HG02943 (cell line): ENCODE measurements around the gene FAM50A.
A peak's percentile ranks its signal among the peaks of the same experiment; 100 is the strongest.

ENCODE experiments used
- ATAC-seq: cut with Tn5 transposase; IDR thresholded peaks from one replicate; pipeline ENCODE4 v1.9.1; 2021; ENCODE audit warnings: mild to moderate bottlenecking, low read depth, moderate library complexity; ENCODE audit not compliant: unreplicated experiment

The FAM50A gene

DNA sequence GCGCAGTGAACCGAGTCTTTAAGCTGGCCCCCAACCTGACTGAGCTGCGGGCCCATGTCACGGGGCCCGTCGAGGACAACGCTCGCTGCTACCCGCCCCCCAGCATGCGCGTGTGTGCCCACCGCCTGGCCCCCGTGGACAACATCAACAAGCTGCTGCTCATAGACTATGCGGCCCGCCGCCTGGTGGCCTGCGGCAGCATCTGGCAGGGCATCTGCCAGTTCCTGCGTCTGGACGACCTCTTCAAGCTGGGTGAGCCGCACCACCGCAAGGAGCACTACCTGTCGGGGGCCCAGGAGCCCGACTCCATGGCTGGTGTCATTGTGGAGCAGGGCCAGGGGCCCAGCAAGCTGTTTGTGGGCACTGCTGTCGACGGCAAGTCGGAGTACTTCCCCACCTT, 16.4 kb downstream of the FAM50A start:
- no peak for ATAC-seq

DNA sequence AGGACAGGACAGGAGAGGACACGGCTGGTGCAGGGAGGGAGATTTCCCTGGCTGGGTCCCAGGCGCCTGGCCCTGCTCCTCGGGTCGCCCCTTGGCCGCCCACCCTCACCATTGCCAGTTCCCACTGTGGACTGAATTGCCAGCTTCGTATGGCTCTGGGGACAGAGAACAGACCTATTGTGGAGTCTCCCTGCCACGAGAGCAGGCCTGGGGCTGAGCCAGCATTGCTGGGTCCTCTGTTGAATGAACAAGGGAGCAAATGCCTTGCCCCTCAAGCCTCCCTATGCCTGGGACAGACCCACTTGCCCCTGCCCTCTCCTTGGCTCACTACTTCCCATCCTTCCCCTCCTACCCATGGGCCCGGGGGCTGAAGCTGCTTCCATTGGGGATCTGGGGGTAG, 18.5 kb downstream of the FAM50A start:
- ATAC-seq: no peak

DNA sequence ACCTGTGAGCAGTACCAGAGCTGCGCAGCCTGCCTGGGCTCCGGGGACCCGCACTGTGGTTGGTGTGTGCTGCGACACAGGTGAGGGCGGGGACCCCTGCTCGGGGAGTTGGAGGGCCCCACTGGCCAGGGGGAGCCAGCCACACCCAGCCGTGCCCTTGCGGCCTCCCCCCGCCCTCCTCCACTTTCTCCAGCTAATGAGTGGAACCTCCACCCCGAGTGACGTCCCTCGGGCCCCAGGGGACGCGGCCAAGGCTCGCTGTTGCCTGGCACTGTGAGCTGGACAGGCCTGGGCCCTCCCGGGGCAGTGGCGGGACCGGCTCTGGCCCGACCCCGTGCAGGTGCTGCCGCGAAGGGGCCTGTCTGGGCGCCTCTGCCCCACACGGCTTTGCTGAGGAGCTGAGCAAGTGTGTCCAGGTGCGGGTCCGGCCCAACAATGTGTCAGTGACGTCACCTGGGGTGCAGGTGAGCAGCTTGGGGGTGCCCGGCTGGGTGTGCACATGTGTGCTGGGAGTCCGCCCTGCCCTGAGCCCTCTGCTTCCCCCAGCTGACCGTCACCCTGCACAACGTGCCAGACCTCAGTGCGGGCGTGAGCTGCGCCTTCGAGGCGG, 19.8 kb downstream of the FAM50A start:
- no peak for ATAC-seq

- no peak for ATAC-seq
Measured at GRCh38 chrX:154464806-154465365, 20.9 kb downstream of the FAM50A start.

DNA sequence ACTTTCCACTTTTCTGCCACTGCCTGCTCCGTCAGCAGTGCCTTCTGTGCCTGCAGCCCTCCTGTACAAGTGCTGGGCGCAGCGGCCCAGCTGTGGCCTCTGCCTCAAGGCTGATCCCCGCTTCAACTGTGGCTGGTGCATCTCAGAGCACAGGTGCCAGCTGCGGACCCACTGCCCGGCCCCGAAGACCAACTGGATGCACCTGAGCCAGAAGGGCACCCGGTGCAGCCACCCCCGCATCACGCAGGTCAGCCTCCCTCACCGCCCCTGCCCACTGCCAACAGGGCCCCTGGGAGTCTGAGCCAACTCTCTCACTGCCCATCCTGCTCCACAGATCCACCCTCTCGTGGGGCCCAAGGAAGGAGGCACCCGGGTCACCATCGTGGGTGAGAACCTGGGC, 21.7 kb downstream of the FAM50A start:
- ATAC-seq: no peak

DNA sequence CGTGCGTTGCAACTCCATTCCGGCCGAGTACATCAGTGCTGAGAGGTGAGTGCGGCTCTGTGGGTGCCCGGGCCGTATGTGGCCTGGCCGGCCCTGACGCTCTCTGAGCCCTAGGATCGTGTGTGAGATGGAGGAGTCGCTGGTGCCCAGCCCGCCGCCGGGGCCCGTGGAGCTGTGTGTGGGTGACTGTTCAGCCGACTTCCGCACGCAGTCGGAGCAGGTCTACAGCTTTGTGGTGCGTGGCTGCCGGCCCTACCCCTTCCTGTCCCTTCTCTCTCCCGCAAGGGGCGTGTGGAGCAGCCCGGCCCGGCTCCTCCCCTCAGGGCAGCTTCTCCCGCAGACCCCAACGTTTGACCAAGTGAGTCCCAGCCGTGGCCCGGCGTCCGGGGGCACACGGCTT, 22.1 kb downstream of the FAM50A start:
- ATAC-seq: no peak

DNA sequence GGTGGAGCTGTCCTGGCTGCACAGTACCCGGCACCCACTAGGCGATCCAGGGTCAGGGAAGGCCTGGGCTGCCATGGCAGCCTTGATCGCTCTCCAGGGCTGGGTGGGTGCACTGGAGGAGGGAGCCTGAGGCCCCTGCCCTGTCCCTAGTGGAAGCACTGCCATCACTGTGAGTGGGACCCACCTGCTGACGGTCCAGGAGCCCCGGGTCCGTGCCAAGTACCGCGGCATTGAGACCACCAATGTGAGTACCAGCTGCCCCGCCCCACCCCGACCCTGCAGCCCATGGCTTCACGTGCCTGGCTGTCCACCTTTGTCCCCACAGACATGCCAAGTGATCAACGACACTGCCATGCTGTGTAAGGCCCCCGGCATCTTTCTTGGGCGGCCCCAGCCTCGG, 23.0 kb downstream of the FAM50A start:
- no peak for ATAC-seq

GRCh38 chrX:154467556-154467955, 23.6 kb downstream of the FAM50A start:
- ATAC-seq: no peak

DNA sequence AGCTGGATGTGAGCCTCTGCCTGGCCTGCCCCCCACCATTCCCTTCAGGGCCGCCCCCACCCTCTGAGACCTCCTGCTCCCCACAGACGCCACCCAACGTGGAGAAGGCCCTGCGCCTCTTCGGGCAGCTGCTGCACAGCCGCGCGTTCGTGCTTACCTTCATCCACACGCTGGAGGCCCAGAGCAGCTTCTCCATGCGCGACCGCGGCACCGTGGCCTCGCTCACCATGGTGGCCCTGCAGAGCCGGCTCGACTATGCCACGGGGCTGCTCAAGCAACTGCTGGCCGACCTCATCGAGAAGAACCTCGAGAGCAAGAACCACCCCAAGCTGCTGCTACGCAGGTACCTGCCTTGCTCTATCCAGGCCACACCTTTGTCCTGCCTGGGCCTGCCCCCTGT, 24.3 kb downstream of the FAM50A start:
- no peak for ATAC-seq

GRCh38 chrX:154469114-154469513, 25.2 kb downstream of the FAM50A start:
- no peak for ATAC-seq

GRCh38 chrX:154469880-154470279, 25.9 kb downstream of the FAM50A start:
- ATAC-seq: no peak

DNA sequence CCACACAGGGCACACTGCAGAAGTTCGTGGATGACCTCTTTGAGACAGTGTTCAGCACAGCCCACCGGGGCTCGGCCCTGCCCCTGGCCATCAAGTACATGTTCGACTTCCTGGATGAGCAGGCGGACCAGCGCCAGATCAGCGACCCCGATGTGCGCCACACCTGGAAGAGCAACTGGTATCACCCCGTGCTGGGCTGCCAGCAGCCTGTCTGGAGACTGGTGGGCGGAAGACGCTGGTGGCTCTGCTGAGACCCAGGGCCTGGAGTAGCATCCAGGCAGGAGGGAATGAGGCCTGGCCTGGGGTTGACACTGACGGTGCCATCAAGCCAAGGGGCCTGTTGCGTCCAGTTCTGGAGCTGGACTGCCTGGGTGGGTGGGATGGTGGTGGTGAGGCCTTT, 26.5 kb downstream of the FAM50A start:
- ATAC-seq: no peak

- ATAC-seq: no peak
Measured at GRCh38 chrX:154470914-154471568, 27.1 kb downstream of the FAM50A start.

GRCh38 chrX:154471839-154472684, 28.1 kb downstream of the FAM50A start:
- ATAC-seq: no peak

DNA sequence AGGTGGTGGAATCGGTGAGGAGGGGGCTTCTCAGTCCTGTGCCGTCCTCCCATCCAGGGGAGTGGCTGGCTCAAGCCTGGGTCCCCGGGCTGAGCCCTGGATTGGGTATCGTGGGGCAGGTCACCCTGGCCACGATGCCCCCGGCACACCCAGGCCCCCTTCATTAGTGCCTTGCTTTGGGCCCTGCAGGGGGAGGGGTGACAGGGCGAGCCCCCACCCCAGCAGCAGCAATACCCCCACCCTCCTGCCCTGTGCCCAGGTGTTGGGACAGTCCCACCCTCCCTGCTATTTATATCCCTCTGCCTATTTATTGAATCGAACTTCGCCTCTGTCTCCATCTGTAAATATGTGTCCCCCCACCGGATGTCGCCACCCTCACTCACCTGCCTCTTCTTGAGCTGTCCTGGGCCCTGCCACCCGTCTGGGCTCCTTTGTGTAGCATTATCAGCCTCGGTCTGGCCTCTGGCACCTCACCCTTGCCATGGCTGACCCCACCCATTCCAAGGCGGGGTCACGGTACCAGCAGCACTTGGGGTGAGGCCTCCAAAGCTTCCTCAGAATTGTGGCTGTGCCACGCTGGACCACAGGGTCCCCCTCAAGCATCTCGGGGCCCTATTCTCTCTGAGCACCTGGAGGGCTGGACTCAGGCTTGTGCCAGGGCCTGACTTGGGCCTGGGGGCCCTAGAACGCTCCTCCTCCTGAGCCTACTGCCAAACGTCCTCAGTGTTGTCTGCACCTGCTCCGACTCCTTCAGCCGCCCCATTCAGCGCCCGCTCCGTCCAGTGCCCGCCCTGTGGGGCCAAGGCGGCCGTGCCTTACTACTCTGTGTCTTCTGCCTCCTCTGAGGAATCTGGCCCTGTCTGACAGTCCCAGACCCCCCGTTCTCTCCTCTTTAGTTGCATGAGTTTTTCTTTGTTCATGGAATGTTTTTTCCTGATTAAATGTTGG, 29.0 kb downstream of the FAM50A start:
- no peak for ATAC-seq

- ATAC-seq: no peak
Measured at GRCh38 chrX:154473683-154474082, 29.7 kb downstream of the FAM50A start.

- no peak for ATAC-seq
Measured at GRCh38 chrX:154476821-154477220, 32.9 kb downstream of the FAM50A start.

- ATAC-seq: no peak
Measured at GRCh38 chrX:154477891-154478477, 34.0 kb downstream of the FAM50A start.

DNA sequence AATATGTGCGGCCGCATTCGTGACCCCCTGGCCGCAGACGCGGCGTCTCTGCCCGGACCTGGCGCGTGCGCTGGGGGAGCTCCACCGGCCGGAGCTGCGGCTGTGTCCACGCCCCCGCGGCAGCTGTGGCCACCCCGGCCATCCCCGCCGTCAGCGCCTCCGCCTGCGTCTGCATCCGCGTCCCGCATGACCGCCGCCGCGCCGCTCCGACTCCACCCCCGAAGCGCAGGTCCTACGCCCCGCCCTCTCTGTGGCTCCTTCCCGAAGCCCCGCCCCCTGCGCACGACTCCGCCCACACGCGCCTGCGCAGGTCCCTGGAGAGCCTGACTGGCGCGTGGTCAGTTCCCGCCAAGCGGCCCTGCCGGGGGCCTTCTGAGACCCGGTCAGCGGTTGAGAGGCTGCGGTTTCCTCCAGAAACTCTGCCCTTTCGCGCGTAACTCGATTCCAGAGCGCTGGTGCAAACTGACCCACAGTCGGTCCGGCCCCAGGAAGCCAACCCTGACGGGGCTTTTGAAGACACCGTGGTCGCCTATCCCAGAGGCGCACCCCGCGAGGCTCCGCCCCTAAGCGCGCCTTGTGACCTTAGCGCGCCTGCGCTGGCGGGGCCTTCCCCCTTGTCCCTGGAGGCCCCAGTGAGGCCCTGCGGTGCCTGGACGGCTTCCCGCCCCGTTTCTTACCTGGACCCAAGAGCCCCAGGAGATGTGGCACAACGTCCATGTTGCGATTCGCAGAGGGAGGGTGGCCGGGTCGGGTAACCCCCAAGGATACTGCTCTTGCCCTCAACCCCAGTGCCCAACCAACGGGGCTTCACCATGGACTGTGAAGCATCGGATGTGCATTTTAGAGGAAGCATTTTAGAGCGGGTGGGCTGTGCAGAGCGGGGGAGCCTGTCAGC, 35.0 kb downstream of the FAM50A start, which contains the start of gene LAGE3:
Gene LAGE3 (minus strand): TSS at position 554 of the 895 bp plus-strand sequence. CDS start 366 bp downstream, at position 188.
- peak; percentile 81 for ATAC-seq
